MM.1S (cell line): ENCODE data around the gene KLHL15.
"Not testable (repeated sequence)": the region's sequence is repeated elsewhere in the genome, so short reads cannot be mapped to it uniquely, and the experiment has no call there.

Experiments
- DNase-seq: peaks from one replicate; pipeline ENCODE4 v3.0.0-alpha.2; 2015
- H2AFZ ChIP-seq: fragments of 300-600 bp; sonication (generic); 2 replicates; pipeline ENCODE4 v1.6.0; 2016; ENCODE audit warnings: antibody characterized with exemption, low read length
- H3F3A ChIP-seq: fragments of 300-600 bp; sonication (generic); 2 replicates; pipeline ENCODE4 v1.6.1; 2016; ENCODE audit warnings: mild to moderate bottlenecking, antibody characterized with exemption, low read length, moderate library complexity, mixed read lengths; ENCODE audit not compliant: insufficient read depth
- H3K27ac ChIP-seq: fragments of 300-600 bp; sonication (generic); 2 replicates; pipeline ENCODE4 v1.5.1; 2016; ENCODE audit warnings: mild to moderate bottlenecking, low read length
- H3K27me3 ChIP-seq: fragments of 300-600 bp; sonication (generic); replicated peaks from 2 replicates; pipeline ENCODE4 v1.6.0; 2016; ENCODE audit warnings: low read length; ENCODE audit not compliant: insufficient read depth
- H3K36me3 ChIP-seq: fragments of 300-600 bp; sonication (generic); replicated peaks from 2 replicates; pipeline ENCODE4 v1.6.1; 2016; ENCODE audit warnings: mild to moderate bottlenecking, low read length, mixed read lengths; ENCODE audit not compliant: insufficient read depth
- H3K4me1 ChIP-seq: fragments of 300-600 bp; sonication (generic); 2 replicates; pipeline ENCODE4 v1.6.1; 2016; ENCODE audit warnings: low read length, mixed read lengths
- H3K4me2 ChIP-seq: fragments of 300-600 bp; sonication (generic); 2 replicates; pipeline ENCODE4 v1.6.0; 2016; ENCODE audit warnings: low read depth, low read length
- H3K4me3 ChIP-seq: fragments of 300-600 bp; sonication (generic); 2 replicates; pipeline ENCODE4 v1.5.1; 2016; ENCODE audit warnings: low read length, mixed read lengths
- H3K79me2 ChIP-seq: fragments of 300-600 bp; sonication (generic); 2 replicates; pipeline ENCODE4 v1.6.1; 2016; ENCODE audit warnings: mixed run types, low read length, mixed read lengths
- H3K9ac ChIP-seq: fragments of 300-600 bp; sonication (generic); 2 replicates; pipeline ENCODE4 v1.6.1; 2016; ENCODE audit warnings: low read length, mixed read lengths
- H3K9me2 ChIP-seq: fragments of 300-600 bp; sonication (generic); replicated peaks from 2 replicates; pipeline ENCODE4 v1.6.1; 2016; ENCODE audit warnings: mild to moderate bottlenecking, low read length, mixed read lengths; ENCODE audit not compliant: insufficient read depth
- H3K9me3 ChIP-seq: fragments of 300-600 bp; sonication (generic); replicated peaks from 2 replicates; pipeline ENCODE4 v1.6.1; 2016; ENCODE audit warnings: mild to moderate bottlenecking, low read length, mixed read lengths; ENCODE audit not compliant: insufficient read depth
- H4K20me1 ChIP-seq: fragments of 300-600 bp; sonication (generic); 2 replicates; pipeline ENCODE4 v1.6.1; 2016; ENCODE audit warnings: mild to moderate bottlenecking, low read length, moderate library complexity, mixed read lengths; ENCODE audit not compliant: insufficient read depth
- EZH2 ChIP-seq: fragments of 300-600 bp; sonication (generic); optimal IDR thresholded peaks from 2 replicates; pipeline ENCODE3; 2017; ENCODE audit warnings: low read depth, mild to moderate bottlenecking, antibody characterized with exemption, low read length, mixed read lengths
- EZH2phosphoT487 ChIP-seq: fragments of 300-600 bp; sonication (generic); IDR thresholded peaks from 2 replicates; pipeline ENCODE4 v1.6.1; 2018; ENCODE audit warnings: antibody characterized with exemption, low read length
- TF ChIP-seq, protein P1 (sequence below): fragments of 300-600 bp; sonication (generic); IDR thresholded peaks from 2 replicates; pipeline ENCODE4 v1.5.1; 2016; ENCODE audit warnings: antibody characterized with exemption, low read length, mixed read lengths

KLHL15 gene

DNA sequence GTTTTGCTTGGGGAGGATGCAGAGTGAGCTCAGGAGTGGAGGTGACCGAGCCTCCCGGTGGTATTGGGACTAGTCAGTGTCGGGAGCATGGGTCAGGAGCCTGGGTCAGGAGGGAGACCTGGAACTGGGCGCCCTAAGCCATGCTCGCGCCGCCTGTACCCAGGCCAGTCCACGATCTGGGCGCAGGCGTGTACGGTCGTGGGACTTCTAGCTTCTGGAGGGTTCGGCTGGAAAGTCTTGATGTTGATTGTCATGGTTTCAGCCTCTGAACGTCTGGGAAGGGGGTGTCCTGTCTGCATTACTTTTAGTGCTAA is 28.0 kb upstream of the KLHL15 start:
- Histone ChIP-seq H2AFZ (peak overlapping the region; percentile 75), H3F3A (peaks cover 3% of the 10 kb centered on the region), H3K4me1 (no peaks in the 10 kb centered on the region), H3K9me2 (no peaks in the 10 kb centered on the region), H3K9ac (no peak overlapping the region; the same call in 1 of the 2 replicates), H3K4me2 (no peak overlapping the region), H3K79me2 (peaks cover 13% of the 10 kb centered on the region), H3K4me3 (no peak overlapping the region), H3K27ac (peak overlapping the region; percentile 93; the same call in 1 of the 2 replicates), H3K27me3 (no peaks in the 10 kb centered on the region), H3K9me3 (no peaks in the 10 kb centered on the region), H4K20me1 (no peaks in the 10 kb centered on the region; the same call in 1 of the 2 replicates), H3K36me3 (no peaks in the 10 kb centered on the region; the same call in 1 of the 2 replicates)
- no peak for DNase-seq
- TF ChIP-seq EZH2: no peak
- TF ChIP-seq, protein P1, sequence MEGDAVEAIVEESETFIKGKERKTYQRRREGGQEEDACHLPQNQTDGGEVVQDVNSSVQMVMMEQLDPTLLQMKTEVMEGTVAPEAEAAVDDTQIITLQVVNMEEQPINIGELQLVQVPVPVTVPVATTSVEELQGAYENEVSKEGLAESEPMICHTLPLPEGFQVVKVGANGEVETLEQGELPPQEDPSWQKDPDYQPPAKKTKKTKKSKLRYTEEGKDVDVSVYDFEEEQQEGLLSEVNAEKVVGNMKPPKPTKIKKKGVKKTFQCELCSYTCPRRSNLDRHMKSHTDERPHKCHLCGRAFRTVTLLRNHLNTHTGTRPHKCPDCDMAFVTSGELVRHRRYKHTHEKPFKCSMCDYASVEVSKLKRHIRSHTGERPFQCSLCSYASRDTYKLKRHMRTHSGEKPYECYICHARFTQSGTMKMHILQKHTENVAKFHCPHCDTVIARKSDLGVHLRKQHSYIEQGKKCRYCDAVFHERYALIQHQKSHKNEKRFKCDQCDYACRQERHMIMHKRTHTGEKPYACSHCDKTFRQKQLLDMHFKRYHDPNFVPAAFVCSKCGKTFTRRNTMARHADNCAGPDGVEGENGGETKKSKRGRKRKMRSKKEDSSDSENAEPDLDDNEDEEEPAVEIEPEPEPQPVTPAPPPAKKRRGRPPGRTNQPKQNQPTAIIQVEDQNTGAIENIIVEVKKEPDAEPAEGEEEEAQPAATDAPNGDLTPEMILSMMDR: no peak
- no peak for TF ChIP-seq EZH2phosphoT487

DNA sequence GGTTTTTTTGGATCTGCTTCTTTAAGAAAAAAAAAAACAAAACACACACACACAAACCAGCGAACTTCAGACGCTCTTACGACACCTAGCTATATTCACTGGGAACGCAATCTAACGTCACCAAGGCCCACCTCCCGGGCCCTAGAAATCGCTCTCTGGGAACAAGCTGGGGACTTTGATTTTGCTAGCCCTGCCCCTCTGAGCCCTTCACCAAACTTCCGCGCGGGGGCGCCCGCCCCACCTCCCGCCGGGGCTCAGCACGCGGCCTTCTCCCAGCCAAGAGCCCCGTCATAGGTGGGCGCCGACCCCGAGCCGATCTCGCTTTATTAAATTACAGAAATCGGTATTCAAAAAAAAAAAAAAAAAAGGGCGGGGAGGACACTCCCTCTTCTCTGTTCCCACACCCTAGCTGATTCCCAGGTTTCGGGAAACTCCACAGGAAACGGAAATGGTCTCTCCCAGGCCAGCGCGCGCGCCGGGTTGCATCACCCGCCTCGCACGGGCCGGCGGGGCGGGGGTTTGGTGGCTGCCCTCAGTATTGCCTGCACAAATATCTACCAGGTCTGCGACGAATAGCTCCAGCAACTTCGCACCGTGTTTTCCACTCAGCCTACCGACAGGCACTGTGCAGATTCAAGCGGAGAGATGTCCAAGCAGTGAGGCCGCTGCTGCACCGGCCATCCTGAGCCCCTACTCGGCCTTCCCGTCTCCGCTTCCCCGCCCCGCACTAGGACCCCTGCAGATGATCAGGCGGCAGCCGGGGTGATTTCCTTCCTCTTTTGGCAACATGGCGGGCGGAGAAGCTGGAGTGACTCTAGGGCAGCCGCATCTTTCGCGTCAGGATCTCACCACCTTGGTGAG is 27.4 kb upstream of the KLHL15 start, which contains the start of gene EIF2S3:
TSS of gene EIF2S3 (plus strand) at position 775 of the 861 bp plus-strand sequence. CDS start at position 788, 13 bp downstream.
- H3K9ac ChIP-seq: no peak within 1 kb of the TSS; the same call in 1 of the 2 replicates
- H4K20me1 ChIP-seq: no peaks in the 10 kb centered on the region; the same call in 1 of the 2 replicates
- peak within 1 kb of the TSS; percentile 93; the same call in 1 of the 2 replicates for H3K27ac ChIP-seq
- H3K9me3 ChIP-seq: no peaks in the 10 kb centered on the region
- TF ChIP-seq EZH2: no peak
- TF ChIP-seq, protein P1: peak; percentile 67
- no peak within 1 kb of the TSS; the same call in none of the 2 replicates for H3K4me3 ChIP-seq
- no peaks in the 10 kb centered on the region for H3K4me1 ChIP-seq
- no peaks in the 10 kb centered on the region for H3K9me2 ChIP-seq
- peak; percentile 94 for DNase-seq
- H3K79me2 ChIP-seq: peaks cover 7% of the 10 kb centered on the region
- peaks cover 3% of the 10 kb centered on the region for H3F3A ChIP-seq
- no peaks in the 10 kb centered on the region for H3K27me3 ChIP-seq
- peak within 1 kb of the TSS; percentile 60 for H3K4me2 ChIP-seq
- H2AFZ ChIP-seq: peak within 1 kb of the TSS; percentile 75
- H3K36me3 ChIP-seq: no peaks in the 10 kb centered on the region; the same call in 1 of the 2 replicates

DNA sequence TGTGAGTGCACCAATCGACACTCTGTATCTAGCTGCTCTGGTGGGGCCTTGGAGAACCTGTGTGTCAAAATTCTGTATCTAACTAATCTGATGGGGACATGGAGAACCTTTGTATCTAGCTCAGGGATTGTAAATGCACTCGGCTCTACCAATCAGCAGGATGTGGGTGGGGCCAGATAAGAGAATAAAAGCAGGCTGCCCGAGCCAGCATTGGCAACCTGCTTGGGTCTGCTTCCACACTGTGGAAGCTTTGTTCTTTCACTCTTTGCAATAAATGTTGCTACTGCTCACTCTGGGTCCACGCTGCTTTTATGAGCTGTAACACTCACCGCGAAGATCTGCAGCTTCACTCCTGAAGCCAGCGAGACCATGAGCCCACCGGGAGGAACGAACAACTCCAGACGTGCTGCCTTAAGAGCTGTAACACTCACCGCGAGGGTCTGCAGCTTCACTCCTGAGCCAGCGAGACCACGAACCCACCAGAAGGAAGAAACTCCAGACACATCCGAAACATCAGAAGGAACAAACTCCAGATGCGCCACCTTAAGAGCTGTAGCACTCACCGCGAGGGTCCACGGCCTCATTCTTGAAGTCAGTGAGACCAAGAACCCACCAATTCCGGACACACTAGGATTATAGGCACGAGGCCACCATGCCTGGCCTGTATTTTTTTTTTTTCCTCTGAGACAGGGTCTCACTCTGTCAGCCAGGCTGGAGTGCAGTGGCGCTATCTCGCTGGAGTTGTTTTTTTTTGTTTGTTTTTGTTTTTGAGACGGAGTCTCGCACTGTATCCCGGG is 23.7 kb upstream of the KLHL15 start:
- not testable (repeated sequence) for H3K27me3 ChIP-seq, H3K4me3 ChIP-seq, H3K9me2 ChIP-seq, H2AFZ ChIP-seq, H4K20me1 ChIP-seq, H3K9me3 ChIP-seq, H3K4me2 ChIP-seq, H3K27ac ChIP-seq, H3K9ac ChIP-seq, H3K4me1 ChIP-seq, H3F3A ChIP-seq, H3K36me3 ChIP-seq, H3K79me2 ChIP-seq, DNase-seq

DNA sequence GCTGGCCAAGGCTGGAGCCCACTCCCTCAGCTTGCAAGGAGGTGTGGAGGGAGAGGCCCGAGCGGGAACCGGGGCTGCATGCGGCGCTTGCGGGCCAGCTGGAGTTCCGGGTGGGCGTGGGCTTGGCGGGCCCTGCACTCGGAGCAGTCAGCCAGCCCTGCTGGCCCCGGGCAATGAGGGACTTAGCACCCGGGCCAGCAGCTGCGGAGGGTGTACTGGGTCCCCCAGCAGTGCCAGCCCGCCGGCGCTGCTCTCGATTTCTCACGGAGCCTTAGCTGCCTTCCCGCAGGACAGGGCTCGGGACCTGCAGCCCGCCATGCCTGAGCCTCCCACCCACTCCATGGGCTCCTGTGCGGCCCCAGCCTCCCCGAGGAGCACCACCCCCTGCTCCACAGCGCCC is 22.7 kb upstream of the KLHL15 start:
- H3K4me1 ChIP-seq, H4K20me1 ChIP-seq, H3K4me2 ChIP-seq, H3F3A ChIP-seq, H3K27me3 ChIP-seq, DNase-seq, H3K9me2 ChIP-seq, H3K36me3 ChIP-seq, H3K9me3 ChIP-seq, H3K4me3 ChIP-seq, H3K27ac ChIP-seq, H3K79me2 ChIP-seq, H2AFZ ChIP-seq, H3K9ac ChIP-seq: not testable (repeated sequence)

GRCh38 chrX:24046060-24046459 is 19.1 kb upstream of the KLHL15 start:
- not testable (repeated sequence) for H3K9ac ChIP-seq, H3K27ac ChIP-seq, H3K4me3 ChIP-seq, H3K4me1 ChIP-seq, H3K9me2 ChIP-seq, H3F3A ChIP-seq, H2AFZ ChIP-seq, H4K20me1 ChIP-seq, H3K36me3 ChIP-seq, H3K27me3 ChIP-seq, H3K9me3 ChIP-seq, H3K79me2 ChIP-seq, H3K4me2 ChIP-seq, DNase-seq
